GM12864 (cell line): ENCODE measurements around the gene RBM43.

Source experiments
- DNase-seq: peaks from one replicate; pipeline ENCODE4 v3.0.0-alpha.2; 2011; ENCODE audit warnings: low read depth
- H3K4me3 ChIP-seq: 2 replicates; pipeline ENCODE4 v1.5.1; 2011; ENCODE audit warnings: mild to moderate bottlenecking, low read depth, low read length, control low read depth
- TF ChIP-seq, protein P1 (sequence below): IDR thresholded peaks from 2 replicates; pipeline ENCODE4 v1.5.1; 2011; ENCODE audit warnings: low read depth, mild to moderate bottlenecking, moderate library complexity, low read length, control low read depth, inconsistent platforms; ENCODE audit errors: missing control alignments

RBM43 gene

DNA sequence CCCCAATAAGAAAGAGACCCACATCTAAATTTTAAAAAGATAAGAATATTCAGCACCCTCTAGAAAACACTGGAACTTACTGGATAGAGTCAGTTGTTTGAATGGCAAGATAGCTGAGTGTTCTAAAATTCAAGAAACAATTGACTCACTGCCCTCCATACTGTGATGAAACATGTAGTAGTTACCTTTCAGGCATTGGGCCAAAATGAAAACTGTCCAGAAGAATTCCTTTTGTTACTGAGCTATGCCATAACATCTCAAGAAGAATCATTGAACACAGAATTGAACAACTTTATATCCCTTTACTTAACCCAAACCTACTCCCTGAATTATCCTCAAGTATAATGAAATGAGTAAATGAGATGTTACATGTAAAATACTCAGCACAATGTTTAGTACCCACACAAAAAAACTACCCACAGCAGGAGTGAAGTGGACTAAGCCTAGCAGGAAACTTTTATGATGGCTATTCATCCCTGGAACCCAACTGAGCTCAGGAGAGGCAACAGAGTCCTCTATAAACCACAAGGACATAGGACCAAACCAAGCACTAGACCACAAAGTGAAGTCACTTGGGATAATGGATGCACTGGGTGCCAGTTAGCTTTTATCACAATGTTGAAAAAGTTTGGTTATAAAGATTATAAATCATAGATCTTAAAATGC, 32.7 kb downstream of the RBM43 start:
- TF ChIP-seq, protein P1, sequence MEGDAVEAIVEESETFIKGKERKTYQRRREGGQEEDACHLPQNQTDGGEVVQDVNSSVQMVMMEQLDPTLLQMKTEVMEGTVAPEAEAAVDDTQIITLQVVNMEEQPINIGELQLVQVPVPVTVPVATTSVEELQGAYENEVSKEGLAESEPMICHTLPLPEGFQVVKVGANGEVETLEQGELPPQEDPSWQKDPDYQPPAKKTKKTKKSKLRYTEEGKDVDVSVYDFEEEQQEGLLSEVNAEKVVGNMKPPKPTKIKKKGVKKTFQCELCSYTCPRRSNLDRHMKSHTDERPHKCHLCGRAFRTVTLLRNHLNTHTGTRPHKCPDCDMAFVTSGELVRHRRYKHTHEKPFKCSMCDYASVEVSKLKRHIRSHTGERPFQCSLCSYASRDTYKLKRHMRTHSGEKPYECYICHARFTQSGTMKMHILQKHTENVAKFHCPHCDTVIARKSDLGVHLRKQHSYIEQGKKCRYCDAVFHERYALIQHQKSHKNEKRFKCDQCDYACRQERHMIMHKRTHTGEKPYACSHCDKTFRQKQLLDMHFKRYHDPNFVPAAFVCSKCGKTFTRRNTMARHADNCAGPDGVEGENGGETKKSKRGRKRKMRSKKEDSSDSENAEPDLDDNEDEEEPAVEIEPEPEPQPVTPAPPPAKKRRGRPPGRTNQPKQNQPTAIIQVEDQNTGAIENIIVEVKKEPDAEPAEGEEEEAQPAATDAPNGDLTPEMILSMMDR: no peak
- no peak overlapping the region for H3K4me3 ChIP-seq
- no peak for DNase-seq

DNA sequence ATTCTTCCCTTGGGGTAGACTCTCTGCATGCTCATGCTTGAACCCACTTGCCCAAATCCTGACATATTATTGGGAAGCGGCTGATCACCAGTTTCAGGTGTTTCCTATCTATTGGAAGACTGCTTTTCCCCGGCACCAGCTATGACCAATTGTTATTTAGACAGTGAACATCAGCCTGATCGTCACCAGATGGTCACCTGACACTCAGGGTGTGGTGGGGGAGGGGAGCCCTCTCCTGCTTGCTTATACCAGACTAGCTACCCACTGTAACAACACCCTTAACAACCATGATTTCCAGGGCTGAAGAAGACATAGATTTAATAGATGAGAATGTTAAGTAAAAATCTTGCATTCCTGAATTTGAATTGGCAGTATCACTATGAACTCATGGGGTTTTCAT, 44.3 kb downstream of the RBM43 start:
- no peak for DNase-seq
- TF ChIP-seq, protein P1: no peak
- no peak overlapping the region for H3K4me3 ChIP-seq

DNA sequence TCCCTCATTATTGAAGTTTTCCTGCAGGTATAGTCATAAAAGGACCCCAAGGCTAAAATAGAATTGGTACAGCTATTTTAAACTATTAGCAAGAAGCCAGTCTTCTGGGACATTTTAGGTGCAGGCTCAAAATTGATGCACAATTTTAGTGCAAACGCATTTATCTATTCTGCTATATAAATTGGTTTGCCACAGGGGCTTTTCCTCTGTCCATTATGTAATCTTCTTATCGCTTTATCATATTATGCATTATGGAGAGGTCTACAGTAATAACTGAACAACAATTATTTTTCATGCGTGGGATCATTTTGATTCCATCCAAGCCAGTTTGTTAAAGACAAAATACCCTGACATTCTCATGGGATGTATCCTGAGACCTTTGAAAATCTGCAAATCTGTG, 54.6 kb downstream of the RBM43 start:
- TF ChIP-seq, protein P1: no peak
- DNase-seq: no peak
- no peak overlapping the region for H3K4me3 ChIP-seq

DNA sequence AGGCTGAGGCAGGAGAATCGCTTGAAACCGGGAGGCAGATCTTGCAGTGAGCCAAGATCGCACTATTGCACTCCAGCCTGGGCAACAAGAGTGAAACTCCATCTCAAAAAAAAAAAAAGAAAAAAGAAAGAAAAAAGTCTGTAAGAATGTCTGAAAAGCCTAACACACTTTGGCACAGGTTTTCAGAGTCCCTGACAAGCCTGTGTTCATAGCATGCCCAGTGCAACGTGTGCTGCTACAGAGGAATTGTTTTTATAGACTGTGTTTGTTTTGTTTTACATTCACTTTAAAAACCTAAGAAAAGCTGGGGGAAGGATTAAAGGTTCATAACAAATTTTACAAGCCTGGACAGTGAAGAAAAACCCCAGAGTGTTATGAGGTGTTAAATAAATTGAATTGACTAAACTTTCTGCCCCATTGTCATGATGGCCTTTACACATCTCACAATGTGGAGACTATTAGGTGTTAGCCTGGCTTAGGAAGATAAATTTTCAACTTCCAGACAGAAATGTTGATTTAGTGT, 55.2 kb downstream of the RBM43 start:
- TF ChIP-seq, protein P1: no peak
- no peak overlapping the region for H3K4me3 ChIP-seq
- no peak for DNase-seq

DNA sequence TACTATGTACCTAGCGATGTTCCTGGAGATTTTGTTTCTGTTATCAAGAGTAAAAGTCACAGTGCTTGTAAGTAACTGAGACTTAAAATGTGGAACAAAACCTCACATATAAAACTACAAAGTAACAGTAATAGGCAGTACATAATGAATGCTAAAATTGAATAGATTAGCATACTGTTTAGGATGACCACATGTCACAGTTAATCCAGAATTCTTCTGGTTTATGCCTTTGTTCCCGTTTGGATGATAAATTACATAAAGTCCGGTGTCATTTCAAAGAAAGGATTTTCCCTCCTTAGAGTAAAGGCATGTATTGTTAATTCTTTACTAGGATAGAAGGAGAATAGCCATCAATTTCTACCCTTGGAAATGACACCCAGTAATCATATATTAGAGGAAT, 56.1 kb downstream of the RBM43 start:
- no peak overlapping the region for H3K4me3 ChIP-seq
- no peak for DNase-seq
- TF ChIP-seq, protein P1: no peak

DNA sequence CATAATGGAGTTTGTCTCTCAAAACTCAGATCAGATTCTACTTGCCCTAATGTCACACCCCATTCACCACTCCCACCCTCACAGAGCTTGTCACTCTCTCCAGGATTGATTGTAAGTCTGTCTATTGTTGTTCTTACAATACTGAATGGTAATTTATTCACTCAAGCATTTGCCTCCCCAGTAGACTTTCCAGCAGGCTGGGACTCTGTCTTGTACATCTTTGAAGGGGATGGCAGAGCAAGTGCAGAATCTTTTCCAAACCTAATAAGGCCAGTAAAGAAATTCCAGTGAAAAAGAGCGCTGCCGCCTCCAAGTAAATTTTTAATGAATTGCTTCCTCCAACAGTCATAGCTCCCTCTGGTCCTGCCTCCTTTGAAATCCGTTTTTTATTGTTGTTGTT, 56.9 kb downstream of the RBM43 start:
- TF ChIP-seq, protein P1: no peak
- no peak for DNase-seq
- no peak overlapping the region for H3K4me3 ChIP-seq

DNA sequence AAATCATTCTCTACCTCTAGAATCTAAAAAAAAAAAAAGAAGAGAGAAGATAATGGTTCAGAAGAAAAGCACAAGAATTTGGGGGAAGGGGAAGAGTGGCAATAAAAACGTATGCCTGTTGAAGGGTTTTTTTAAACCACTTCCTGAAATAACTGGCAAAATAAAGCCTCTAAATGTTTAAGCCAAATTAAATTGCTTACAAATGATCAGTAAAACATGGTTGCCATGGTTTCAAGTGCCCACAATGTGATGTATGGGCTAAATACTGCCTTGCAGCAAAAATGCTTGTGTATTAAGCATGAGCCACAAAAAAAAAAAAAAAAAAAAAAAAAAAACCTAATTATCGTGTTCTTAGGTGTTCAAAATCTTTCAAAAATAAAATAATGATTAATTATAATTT, 60.8 kb downstream of the RBM43 start:
- TF ChIP-seq, protein P1: no peak
- DNase-seq: no peak
- H3K4me3 ChIP-seq: no peak overlapping the region
